Fibroblast of mammary gland (primary cell): Measurements from ENCODE around the gene NPC1L1.
"Not testable (repeated sequence)": the region's sequence is repeated elsewhere in the genome, so short reads cannot be mapped to it uniquely, and the experiment has no call there.

ENCODE experiments used
- DNase-seq: peaks from one replicate; pipeline ENCODE4 v3.0.0-alpha.2; 2010; ENCODE audit warnings: low read depth
- H3K4me3 ChIP-seq: 2 replicates; pipeline ENCODE4 v1.5.1; 2011; ENCODE audit warnings: low read depth, mild to moderate bottlenecking, low read length, moderate library complexity; ENCODE audit not compliant: control insufficient read depth
- CTCF ChIP-seq: conservative IDR thresholded peaks from 2 replicates; pipeline ENCODE4 v1.5.1; 2011; ENCODE audit warnings: low read depth, low read length, inconsistent platforms; ENCODE audit not compliant: control insufficient read depth, insufficient read depth

The NPC1L1 gene

GRCh38 chr7:44555350-44555749 lies 14.2 kb upstream of the NPC1L1 start:
- no peak for DNase-seq
- H3K4me3 ChIP-seq = no peak overlapping the region
- no peak for TF ChIP-seq CTCF

- DNase-seq = not testable (repeated sequence)
Measured at GRCh38 chr7:44552473-44553005, 11.4 kb upstream of the NPC1L1 start.

GRCh38 chr7:44549457-44549856 lies 8.3 kb upstream of the NPC1L1 start:
- DNase-seq = no peak
- no peak for TF ChIP-seq CTCF
- H3K4me3 ChIP-seq = no peak overlapping the region

More at GRCh38 chr7:44552473-44553005, 11.4 kb upstream of the NPC1L1 start:
- H3K4me3 ChIP-seq = not testable (repeated sequence)

GRCh38 chr7:44548893-44549292 lies 7.8 kb upstream of the NPC1L1 start:
- no peak for TF ChIP-seq CTCF
- no peak overlapping the region for H3K4me3 ChIP-seq
- peak; percentile 7 for DNase-seq

- H3K4me3 ChIP-seq = no peak overlapping the region
- no peak for TF ChIP-seq CTCF
- DNase-seq = no peak
Measured at GRCh38 chr7:44547536-44548231, 6.6 kb upstream of the NPC1L1 start.

GRCh38 chr7:44541876-44542610 lies 913 bp upstream of the NPC1L1 start:
- no peak overlapping the region for H3K4me3 ChIP-seq
- TF ChIP-seq CTCF = no peak
- DNase-seq = no peak

GRCh38 chr7:44540592-44541027 lies 520 bp downstream of the NPC1L1 start:
- no peak for DNase-seq
- no peak for TF ChIP-seq CTCF
- no peak overlapping the region for H3K4me3 ChIP-seq
